ENCODE results near the gene TIMM21.

The TIMM21 gene

GRCh38 chr18:74147491-74147778 is 888 bp upstream of the TIMM21 start:
- no peak for DNase-seq (ENCODE audit: low read depth in 2 of 2)

- no peak for DNase-seq (ENCODE audit: low read depth in 2 of 2)
Observed at GRCh38 chr18:74148543-74149070, 284 bp downstream of the TIMM21 start.

GRCh38 chr18:74149878-74150277 is 1.6 kb downstream of the TIMM21 start:
- DNase-seq (ENCODE audit: low read depth in 2 of 2): no peak

DNA sequence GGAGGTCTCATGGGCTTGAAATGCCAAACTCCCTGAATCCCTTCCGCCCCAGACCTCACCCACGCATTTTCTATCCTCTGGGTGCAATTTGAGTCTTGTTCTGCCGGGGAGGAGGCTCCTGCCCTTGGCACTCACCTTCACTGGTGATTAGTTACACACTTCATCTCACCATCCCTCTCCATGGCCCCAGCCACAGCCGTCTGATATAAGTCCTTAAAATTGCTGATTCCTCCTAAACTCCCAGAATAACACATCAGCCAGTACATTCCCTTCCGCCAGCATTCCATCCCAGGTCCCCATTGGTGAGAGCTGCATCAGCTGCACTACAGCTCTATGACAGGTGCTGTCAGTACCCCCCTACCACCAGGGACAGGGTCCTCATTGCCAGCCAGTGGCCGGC is 3.9 kb downstream of the TIMM21 start:
- DNase-seq (ENCODE audit: low read depth in 2 of 2): no peak

- DNase-seq (ENCODE audit: low read depth in 2 of 2): no peak
Observed at GRCh38 chr18:74152857-74153256, 4.5 kb downstream of the TIMM21 start.

DNA sequence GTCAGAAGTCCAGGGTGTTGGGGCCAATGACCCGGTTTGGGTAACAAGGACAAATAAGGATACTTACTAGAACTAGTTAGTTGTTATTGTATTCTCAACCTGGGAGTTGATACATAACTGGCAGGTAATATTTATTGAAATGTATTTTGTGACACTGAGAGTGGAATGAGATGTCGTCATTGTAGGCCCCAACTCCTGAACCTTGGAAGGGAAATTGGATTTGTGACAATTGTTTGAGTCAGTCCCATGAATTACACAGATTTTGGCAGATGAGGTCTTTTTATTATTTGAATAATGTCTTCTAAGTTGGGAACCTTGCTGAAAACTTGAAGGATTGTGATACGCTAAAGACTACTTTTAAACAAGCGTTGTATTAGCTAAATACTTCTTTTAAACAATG is 5.1 kb downstream of the TIMM21 start:
- no peak for DNase-seq (ENCODE audit: low read depth in 2 of 2)

- DNase-seq (ENCODE audit: low read depth in 2 of 2): no peak
Observed at GRCh38 chr18:74153793-74154192, 5.5 kb downstream of the TIMM21 start.

DNA sequence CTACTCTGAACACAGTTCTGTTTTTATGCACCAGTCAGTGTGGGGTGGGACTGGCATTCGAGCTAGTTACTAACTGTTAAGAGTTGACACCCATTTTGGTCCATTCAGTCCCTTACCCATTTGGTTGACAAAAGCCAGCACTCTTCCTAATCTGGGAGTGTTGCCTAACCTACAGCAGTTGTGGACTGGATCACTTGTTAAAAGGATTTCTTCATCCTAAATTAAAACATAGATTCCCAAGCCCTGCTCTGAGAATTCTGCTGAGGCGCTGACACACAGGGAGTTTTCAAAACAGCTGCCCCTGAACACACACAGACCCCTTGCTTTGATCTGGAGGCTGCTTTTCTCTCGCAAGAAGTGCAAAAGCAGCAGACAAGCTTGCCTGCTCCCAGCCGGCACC is 6.4 kb downstream of the TIMM21 start:
- no peak for DNase-seq (ENCODE audit: low read depth in 2 of 2)

- DNase-seq (ENCODE audit: low read depth in 2 of 2): no peak
Observed at GRCh38 chr18:74155276-74155675, 7.0 kb downstream of the TIMM21 start.

DNA sequence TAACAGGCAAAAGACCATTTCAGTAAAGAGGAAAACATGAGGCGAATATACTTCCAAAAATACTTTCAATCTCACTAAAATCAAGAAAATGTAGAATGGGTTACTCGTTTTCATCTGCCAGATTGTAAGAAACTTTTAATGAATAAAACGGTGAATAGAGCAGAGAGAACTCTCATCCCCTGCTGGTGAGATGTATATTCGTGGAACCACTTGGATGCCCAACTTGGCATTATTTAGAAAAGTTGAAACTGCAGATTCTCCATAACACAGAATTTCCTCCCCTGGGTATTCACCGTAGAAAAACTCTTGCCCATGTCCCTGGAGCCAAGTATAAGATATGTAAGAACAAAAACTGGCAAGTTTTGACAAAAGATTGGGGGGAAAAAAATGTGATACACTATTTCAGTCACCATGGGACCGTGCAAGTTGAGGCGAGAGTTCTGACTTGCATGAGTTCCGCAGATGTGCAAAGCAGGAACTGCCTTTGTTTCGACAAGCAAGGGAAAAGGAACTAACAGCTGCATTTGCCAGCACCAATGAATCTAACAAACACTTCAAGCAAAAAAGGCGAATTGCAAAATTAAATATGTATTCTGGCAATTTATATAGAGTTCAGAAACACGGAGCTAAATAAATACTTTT is 14.8 kb downstream of the TIMM21 start:
- DNase-seq (ENCODE audit: low read depth in 2 of 2): no peak

GRCh38 chr18:74166386-74166785 is 18.1 kb downstream of the TIMM21 start:
- DNase-seq (ENCODE audit: low read depth in 2 of 2): no peak

DNA sequence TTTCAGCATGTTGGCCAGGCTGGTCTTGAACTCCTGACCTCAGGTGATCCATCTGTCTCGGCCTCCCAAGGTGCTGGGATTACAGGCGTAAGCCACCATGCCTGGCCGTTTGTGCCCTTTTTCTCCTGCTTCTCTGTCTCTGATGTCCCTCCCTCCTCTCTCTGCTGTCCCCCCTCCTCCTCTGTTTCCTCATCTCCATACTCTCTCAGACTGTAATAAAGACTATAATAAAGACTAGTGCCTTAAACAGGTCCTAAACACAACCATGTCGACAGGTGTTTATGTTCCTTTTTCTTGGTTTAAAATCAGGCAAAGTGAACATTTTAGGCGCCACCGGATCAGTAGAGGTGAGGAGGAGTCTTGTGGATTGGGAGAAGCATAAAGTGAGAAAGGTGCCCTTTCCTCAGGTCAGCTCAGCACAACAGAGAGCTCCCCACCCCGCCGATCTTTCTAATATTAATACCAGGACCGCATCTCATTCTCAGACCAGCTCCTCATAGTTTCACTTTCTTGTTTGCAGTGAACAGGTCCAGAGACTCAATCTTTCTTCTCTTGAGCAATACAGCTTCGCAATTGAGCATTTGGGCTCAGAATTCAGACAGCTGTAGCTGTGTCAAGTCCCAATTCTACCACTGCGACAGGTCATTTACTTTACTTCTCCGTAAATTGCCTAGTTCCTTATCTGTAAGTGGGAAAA is 23.7 kb downstream of the TIMM21 start:
- DNase-seq (ENCODE audit: low read depth in 2 of 2): no peak

DNA sequence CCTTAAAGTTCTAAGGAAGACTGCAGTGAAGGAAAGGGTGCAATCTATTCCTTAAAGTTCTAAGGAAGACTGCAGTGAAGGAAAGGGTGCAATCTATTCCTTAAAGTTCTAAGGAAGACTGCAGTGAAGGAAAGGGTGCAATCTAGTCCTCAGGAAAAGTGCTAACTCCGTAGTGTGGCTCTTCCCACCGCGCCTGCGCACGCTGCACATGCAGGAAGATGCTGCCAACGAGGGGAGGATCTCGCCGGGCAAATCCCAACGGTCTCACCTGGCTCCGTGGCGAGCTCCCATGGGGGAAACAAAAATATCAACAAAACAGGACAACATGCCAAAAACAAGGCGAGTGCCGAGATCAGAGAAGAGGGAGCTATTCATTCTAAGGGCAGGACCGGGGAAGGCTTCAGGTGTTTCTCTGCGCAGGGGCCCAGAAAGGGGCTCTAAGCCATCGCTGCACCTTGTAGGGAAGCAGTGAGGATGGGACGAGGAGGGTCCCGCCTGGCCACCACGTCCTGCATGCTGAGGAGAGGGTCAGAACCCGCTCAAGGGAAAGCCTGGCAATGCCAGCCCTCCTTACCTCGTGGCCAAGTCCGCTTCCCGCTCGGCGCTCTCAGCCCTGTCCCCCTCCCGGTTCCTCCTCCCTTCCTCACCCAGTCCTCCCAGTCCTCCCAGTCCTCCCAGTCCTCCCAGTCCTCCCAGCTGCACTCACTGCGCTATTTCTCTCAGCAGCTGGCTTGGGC is 24.5 kb downstream of the TIMM21 start:
- no peak for DNase-seq (ENCODE audit: low read depth in 2 of 2)

DNA sequence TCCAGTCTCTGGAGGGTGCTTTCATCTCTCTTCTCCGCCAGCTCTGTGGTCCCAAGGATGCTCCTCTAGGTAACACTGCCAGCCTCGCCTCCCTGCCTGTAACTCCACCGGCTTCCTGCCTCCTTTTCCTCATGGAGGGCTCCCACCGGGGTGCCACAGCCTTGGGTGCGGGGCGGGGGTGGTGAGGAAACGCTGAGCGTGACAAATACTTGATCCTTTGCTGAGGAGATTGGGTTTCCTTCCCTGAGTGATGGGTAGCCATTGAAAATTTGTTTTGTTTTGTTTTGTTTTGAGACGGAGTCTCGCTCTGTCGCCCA is 25.1 kb downstream of the TIMM21 start:
- DNase-seq (ENCODE audit: low read depth in 2 of 2): no peak

DNA sequence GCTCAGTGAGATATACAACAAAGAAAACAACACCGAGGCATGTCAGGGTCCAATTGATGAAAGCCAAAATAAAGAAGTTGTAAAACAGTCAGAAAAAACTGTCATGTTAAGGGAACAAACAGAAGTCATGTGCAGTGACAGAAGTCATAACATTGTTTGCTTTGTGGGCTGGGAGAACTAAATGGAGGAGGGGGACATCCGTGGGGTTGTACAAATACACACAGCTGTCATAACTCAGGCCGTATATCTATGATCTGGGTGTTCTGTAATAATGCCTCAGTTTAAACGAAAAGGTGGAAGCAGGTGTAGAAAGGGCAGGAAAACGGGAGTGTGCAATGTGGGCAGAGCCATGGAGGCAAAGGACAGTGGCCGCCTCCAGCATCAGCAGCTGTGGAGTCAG is 27.3 kb downstream of the TIMM21 start:
- DNase-seq (ENCODE audit: low read depth in 2 of 2): no peak

DNA sequence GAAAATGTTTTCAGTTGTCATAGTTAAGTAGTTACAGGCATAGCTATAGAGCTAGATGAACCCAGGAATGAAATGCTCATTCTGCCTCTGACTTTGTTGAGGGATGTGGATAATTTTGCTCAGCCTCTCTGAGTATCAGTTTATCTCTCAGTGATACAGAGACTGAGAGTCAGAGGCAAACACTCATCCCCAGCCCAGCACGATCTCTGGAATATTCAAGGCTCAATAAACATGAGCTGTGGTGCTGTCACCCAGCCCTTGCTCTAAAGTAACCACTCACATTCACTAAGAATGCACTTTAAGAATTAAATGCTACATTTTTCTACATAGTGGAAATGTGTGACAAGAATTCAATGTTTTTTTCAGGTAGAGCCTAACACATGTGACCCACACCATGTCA is 30.6 kb downstream of the TIMM21 start:
- no peak for DNase-seq (ENCODE audit: low read depth in 2 of 2)

- no peak for DNase-seq (ENCODE audit: low read depth in 2 of 2)
Observed at GRCh38 chr18:74179623-74180199, 31.4 kb downstream of the TIMM21 start.

DNA sequence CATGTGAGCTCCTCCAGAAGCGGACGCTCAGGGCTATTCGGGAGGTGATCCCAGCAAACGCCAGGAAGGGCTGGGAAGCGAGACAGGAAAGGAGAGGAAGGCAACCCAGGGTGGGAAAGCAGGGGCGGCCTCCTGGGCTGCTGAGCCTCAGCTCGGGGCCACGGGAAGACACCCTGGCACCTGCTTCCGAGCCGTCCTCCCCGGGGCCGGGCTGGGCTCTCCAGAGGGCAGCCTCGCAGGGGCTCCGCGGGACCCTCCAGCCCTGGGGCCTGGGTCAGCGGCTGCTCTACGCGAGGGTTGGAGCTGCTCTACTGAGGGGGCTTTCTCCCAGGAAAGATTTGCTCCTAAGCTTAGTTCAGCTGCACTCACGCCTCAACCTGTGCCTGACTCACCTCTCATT is 34.0 kb downstream of the TIMM21 start:
- no peak for DNase-seq (ENCODE audit: low read depth in 2 of 2)

DNA sequence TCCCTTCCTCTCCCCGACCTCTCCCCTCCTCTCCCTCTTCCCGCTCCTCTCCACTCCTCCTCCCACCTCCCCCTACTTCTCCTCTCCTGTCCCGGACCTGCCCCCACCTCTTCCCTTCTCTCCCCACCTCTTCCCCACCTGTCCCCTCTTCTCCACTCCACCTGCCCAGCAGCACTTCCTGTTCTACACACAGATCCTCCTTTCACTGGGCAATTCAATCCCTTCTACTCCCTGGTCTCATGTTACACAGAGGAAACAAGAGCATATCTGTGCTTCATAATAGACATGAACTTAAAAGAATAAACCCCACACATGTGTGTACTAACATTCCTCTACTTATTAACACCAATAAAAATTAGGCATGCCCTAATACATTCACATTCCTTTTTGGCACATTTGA is 34.8 kb downstream of the TIMM21 start:
- no peak for DNase-seq (ENCODE audit: low read depth in 2 of 2)

GRCh38 chr18:74184875-74185274 is 36.6 kb downstream of the TIMM21 start:
- DNase-seq (ENCODE audit: low read depth in 2 of 2): no peak

DNA sequence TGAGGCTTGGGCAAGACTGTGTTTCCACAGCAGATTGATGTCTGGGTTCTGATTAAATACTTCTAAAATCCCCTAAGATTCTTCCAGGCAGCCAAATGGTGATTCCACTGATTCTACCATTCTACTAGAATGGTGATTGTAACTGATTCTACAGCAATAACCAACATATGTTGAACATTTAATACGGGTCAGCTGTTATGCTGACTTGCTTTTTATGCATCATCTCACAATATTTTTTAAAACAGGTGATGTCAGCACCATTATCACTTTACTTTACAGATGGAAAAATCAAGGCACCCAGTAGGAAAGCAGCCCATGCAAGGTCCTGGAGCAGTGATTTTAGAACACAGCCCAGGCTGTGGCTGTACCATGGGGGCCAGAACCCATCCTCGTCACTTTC is 37.5 kb downstream of the TIMM21 start:
- DNase-seq (ENCODE audit: low read depth in 2 of 2): no peak

DNA sequence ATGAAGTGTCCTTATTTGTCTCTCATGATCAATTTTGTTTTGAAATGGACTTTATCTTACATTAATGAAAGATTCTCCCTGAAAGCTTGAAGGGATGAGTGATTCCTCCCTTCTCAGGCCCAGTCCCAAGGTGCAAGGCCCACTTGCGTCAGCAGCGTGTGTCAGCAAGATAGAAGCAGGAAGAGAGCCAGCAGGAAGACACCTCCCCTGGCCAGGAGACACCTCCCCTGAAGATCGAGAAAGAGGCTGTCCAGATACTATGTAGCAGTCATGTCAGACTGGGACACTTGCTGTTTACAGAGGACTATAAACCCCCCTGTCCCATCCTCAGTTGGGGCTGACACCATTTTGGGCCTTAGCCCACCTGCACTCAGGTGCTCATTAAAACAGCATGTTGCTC is 38.3 kb downstream of the TIMM21 start:
- no peak for DNase-seq (ENCODE audit: low read depth in 2 of 2)

DNA sequence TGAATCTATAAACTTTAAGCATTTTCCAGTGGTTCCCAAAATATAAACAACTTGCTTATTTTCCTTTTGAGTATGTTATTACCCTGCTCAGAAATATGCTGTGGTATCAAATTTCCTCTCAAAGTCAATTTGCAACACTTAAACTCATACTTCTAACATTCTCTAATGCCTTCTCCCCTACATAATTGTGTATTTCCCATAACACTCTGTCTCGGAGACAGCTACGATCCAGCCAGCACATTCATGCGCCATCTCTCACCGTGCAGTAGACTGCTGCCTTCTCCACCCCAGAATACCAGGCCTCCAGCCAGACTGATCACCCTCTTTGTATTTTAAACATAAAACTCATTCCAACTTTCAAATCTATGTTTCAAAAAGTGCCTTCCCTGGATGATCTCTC is 41.8 kb downstream of the TIMM21 start:
- no peak for DNase-seq (ENCODE audit: low read depth in 2 of 2)

All from activated CD4-positive, alpha-beta T cell treated with anti-CD3 and anti-CD28 coated beads for 24 hours (primary cell).